ENCODE measurements around the gene DBN1.
"Not testable (repeated sequence)": the region's sequence is repeated elsewhere in the genome, so short reads cannot be mapped to it uniquely, and the experiment has no call there.

The DBN1 gene

DNA sequence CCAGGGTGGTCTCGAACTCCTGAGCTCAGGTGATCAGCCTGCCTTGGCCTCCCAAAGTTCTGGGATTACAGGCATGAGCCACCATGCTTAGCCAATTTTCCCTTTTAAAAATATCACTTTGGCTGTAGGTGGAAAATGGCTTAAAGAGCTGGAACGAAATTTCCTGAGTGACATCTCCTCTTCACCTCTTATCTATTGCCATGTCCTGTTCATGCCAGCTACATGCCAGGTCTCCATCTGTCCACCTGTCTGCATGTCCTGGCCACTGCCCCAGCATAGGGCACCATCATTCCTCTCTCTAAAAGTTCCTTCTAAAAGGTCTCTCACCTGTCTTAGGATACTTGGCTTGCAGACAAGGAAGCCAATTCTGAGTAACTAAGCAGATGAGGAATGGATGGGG is 49.8 kb downstream of the DBN1 start:
- H3K4me3 Mint-ChIP-seq: no peak overlapping the region
- no peaks in the 10 kb centered on the region for H3K27me3 Mint-ChIP-seq (ENCODE audit: low read depth)
- no peak overlapping the region for H3K27ac Mint-ChIP-seq
- H3K4me1 Mint-ChIP-seq (ENCODE audit: low read depth): peaks cover 14% of the 10 kb centered on the region
- peaks cover 4% of the 10 kb centered on the region for H3K36me3 Mint-ChIP-seq (ENCODE audit: low read depth)
- no peaks in the 10 kb centered on the region for H3K9me3 Mint-ChIP-seq

GRCh38 chr5:177421062-177421798 is 52.2 kb downstream of the DBN1 start:
- Mint-ChIP-seq H3K27ac (no peak overlapping the region), H3K4me3 (no peak overlapping the region), H3K27me3 (ENCODE audit: low read depth) (no peaks in the 10 kb centered on the region), H3K9me3 (no peaks in the 10 kb centered on the region), H3K4me1 (ENCODE audit: low read depth) (peaks cover 9% of the 10 kb centered on the region), H3K36me3 (ENCODE audit: low read depth) (no peaks in the 10 kb centered on the region)

- H3K27me3 Mint-ChIP-seq (ENCODE audit: low read depth); H3K27ac Mint-ChIP-seq; H3K4me1 Mint-ChIP-seq (ENCODE audit: low read depth); H3K4me3 Mint-ChIP-seq; H3K36me3 Mint-ChIP-seq (ENCODE audit: low read depth); H3K9me3 Mint-ChIP-seq: not testable (repeated sequence)
These were observed 53.0 kb downstream of the DBN1 start for GRCh38 chr5:177420472-177420871.

DNA sequence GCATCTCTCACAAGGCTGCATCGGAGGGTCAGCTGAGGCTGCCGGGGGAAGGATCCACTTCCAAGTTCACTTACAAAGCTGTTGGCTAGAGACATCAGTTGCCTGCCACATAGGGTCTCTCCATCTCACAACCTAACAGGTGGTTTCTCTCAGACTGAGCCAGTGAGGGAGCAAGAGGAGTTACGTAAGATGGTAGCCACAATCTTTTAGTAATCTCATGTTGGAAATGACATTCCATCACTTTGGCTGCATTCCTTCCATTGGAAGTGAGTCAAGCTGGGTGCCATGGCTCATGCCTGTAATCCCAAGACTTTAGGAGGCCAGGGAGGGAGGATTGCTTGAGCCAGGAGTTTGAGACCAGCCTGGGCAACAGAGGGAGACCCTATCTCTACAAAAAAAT is 54.4 kb downstream of the DBN1 start:
- H3K4me1 Mint-ChIP-seq (ENCODE audit: low read depth): peaks cover 4% of the 10 kb centered on the region
- no peak overlapping the region for H3K4me3 Mint-ChIP-seq
- H3K9me3 Mint-ChIP-seq: no peaks in the 10 kb centered on the region
- no peak overlapping the region for H3K27ac Mint-ChIP-seq
- no peaks in the 10 kb centered on the region for H3K27me3 Mint-ChIP-seq (ENCODE audit: low read depth)
- no peaks in the 10 kb centered on the region for H3K36me3 Mint-ChIP-seq (ENCODE audit: low read depth)

- H3K4me3 Mint-ChIP-seq; H3K9me3 Mint-ChIP-seq; H3K36me3 Mint-ChIP-seq (ENCODE audit: low read depth): not testable (repeated sequence)
These were observed 56.4 kb downstream of the DBN1 start for GRCh38 chr5:177417081-177417480.

GRCh38 chr5:177414481-177414880 is 59.0 kb downstream of the DBN1 start:
- no peak overlapping the region for H3K27ac Mint-ChIP-seq
- no peaks in the 10 kb centered on the region for H3K27me3 Mint-ChIP-seq (ENCODE audit: low read depth)
- H3K4me3 Mint-ChIP-seq: no peak overlapping the region
- H3K36me3 Mint-ChIP-seq (ENCODE audit: low read depth): no peaks in the 10 kb centered on the region
- H3K4me1 Mint-ChIP-seq (ENCODE audit: low read depth): peaks cover 14% of the 10 kb centered on the region
- H3K9me3 Mint-ChIP-seq: no peaks in the 10 kb centered on the region

More at GRCh38 chr5:177417081-177417480, 56.4 kb downstream of the DBN1 start:
- H3K27ac Mint-ChIP-seq; H3K27me3 Mint-ChIP-seq (ENCODE audit: low read depth); H3K4me1 Mint-ChIP-seq (ENCODE audit: low read depth): not testable (repeated sequence)

DNA sequence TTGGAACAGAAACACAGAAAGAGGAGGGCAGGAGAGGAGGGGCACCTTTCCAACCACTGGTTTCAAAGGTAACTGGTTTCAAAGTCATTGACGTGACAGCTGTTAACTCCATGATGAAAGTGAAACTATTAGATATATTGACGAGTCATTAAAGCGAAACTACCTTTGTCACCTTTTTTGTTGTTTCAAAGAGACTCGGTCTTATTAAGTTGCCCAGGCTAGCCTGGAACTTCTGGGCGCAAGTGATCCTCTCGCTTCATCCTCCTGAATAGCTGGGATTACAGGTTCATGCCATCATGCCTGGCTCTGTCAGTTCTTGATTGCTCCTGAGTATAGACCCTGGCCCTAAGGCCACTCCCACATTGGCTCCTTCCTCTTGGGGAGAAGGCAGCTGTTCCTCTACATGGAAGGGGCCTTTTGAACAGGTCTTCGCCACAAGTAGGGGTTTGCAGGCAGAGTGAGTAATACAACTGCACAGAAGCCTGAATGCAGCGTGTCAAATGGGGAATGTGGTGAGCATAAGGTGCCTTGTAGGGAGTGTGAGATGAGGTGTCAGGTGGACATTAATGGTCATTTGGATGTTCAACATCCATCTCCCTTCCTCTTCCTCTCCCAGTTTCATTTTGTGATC is 60.7 kb downstream of the DBN1 start:
- Mint-ChIP-seq H3K4me3 (no peak overlapping the region), H3K27me3 (ENCODE audit: low read depth) (peaks cover 1% of the 10 kb centered on the region), H3K27ac (no peak overlapping the region), H3K4me1 (ENCODE audit: low read depth) (peaks cover 14% of the 10 kb centered on the region), H3K9me3 (no peaks in the 10 kb centered on the region), H3K36me3 (ENCODE audit: low read depth) (no peaks in the 10 kb centered on the region)

DNA sequence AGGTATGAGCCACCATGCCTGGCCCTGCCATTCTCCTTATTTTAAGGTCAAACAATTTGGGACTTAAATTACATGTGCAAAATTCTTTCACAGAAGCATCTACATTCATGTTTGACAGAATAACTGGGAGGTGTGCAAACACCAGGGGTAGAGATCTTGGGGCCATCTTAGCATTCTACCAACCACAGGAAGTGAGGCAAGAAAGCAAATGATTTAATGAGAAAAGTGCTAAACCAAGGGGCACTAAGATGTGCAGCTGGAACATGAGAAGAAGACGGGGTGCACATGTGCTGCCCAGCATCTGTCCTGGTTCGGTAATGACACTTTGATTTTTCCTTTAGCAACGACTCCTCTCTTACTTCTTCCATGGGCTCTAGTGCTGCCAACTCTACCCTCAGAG is 62.9 kb downstream of the DBN1 start:
- peaks cover 19% of the 10 kb centered on the region for H3K27me3 Mint-ChIP-seq (ENCODE audit: low read depth)
- peaks cover 14% of the 10 kb centered on the region for H3K4me1 Mint-ChIP-seq (ENCODE audit: low read depth)
- no peak overlapping the region for H3K27ac Mint-ChIP-seq
- no peak overlapping the region for H3K4me3 Mint-ChIP-seq
- no peaks in the 10 kb centered on the region for H3K36me3 Mint-ChIP-seq (ENCODE audit: low read depth)
- no peaks in the 10 kb centered on the region for H3K9me3 Mint-ChIP-seq

GRCh38 chr5:177409043-177409801 is 64.2 kb downstream of the DBN1 start, which contains the start of gene F12:
F12 (minus strand) TSS chr5:177409564; CDS start chr5:177409527, 37 bp downstream.
- H3K36me3 Mint-ChIP-seq (ENCODE audit: low read depth): no peaks in the 10 kb centered on the region
- peaks cover 28% of the 10 kb centered on the region for H3K27me3 Mint-ChIP-seq (ENCODE audit: low read depth)
- peaks cover 11% of the 10 kb centered on the region for H3K4me1 Mint-ChIP-seq (ENCODE audit: low read depth)
- H3K9me3 Mint-ChIP-seq: no peaks in the 10 kb centered on the region
- H3K4me3 Mint-ChIP-seq: no peak within 1 kb of the TSS
- no peak within 1 kb of the TSS for H3K27ac Mint-ChIP-seq
